Psoas muscle (tissue), 8 donors: ENCODE measurements around the gene E2F8. TPM values are rescaled to one million over a fixed set of nuclear protein-coding genes. Genes with fewer than 3 reads are reported as not detected.

ENCODE experiments used
- ATAC-seq, 4 donors: fragments of 200-7000 bp; cut with Tn5 transposase; one replicate each; pipeline ENCODE4 v1.9.1; 2020; ENCODE audit warnings: moderate library complexity in 3 of 4, mild to moderate bottlenecking in 2 of 4
- DNase-seq, 2 donors: peaks; one replicate each; pipeline ENCODE4 v3.0.0-alpha.2; 2020
- H3K27ac ChIP-seq: fragments of 200-600 bp; one replicate; pipeline ENCODE4 v1.8.0; 2022
- H3K27me3 ChIP-seq, 3 donors: fragments of 200-600 bp in 1 of 3; one replicate each; pipeline versions ENCODE4 v1.6.1 to v1.8.0; 2013 to 2022; ENCODE audit warnings: low read length in 2 of 3, mild to moderate bottlenecking in 2 of 3, moderate library complexity in 1 of 3; ENCODE audit not compliant: insufficient read depth in 3 of 3
- H3K36me3 ChIP-seq, 2 donors: fragments of 200-600 bp in 1 of 2; one replicate each; pipeline versions ENCODE4 v1.6.1 to v1.8.0; 2013 to 2022; ENCODE audit warnings: low read depth in 1 of 2, mild to moderate bottlenecking in 1 of 2, moderate library complexity in 1 of 2; ENCODE audit not compliant: insufficient read depth in 1 of 2
- H3K4me1 ChIP-seq: fragments of 200-600 bp; one replicate; pipeline ENCODE4 v1.8.0; 2022
- H3K4me3 ChIP-seq: fragments of 200-600 bp; one replicate; pipeline ENCODE4 v1.8.0; 2022; ENCODE audit warnings: mild to moderate bottlenecking
- H3K9me3 ChIP-seq: fragments of 200-600 bp; one replicate; pipeline ENCODE4 v1.8.0; 2022
- WGBS, 3 donors: extraction: QIAGEN DNeasy Blood & Tissue Kit; methylation state at CpG; one replicate each; pipeline versions ENCODE4 v1.1.6 to v1.1.7; 2013; 5-methylcytosine and 5-hydroxymethylcytosine counted together
- intact Hi-C, 2 donors: fragments of 100-400 bp; cut with DNase I; formaldehyde crosslinking; loops; one replicate each; pipeline versions ENCODE4 v1.11.0 to v1.14.2; 2022
- polyA plus RNA-seq, 3 donors: library from polyadenylated mRNA; stranded (reverse); fragments of 200-250 nt; gene quantifications; one replicate each; pipeline ENCODE4 v1.2.3, GENCODE V29; 2013
- total RNA-seq, 4 donors: library from RNA; stranded (reverse); fragmentation: NEBNext Ultra II Directional in 2 of 4; extraction: Animal tissue kit (Norgen Biotek cat#: 25700) in 2 of 4; gene quantifications; one replicate each; pipeline versions ENCODE4 v1.2.1 to v1.2.4, GENCODE V29; 2021 to 2023
- TF ChIP-seq, protein P1 (sequence below): fragments of 200-600 bp; IDR thresholded peaks from one replicate; pipeline ENCODE4 v1.8.0; 2022; ENCODE audit warnings: antibody characterized with exemption
- donor health status: healthy with polysubstance abuse.
- donor health status: DM: no; HTN: no; CAD: no; lungs with moderate emphysema.
- donor health status: Bipolar disorder and iron deficiency.
- donor health status: healthy.
- donor health status: DM: yes; HTN: yes; CAD: no.
- donor health status: DM: no; HTN: no; CAD: no.
- donor health status: DM: no; HTN: no; CAD: no.
- donor health status: DM: yes; HTN: yes; CAD: no.

The E2F8 gene
- total and polyA plus RNA-seq, 7 donors: 1.00 to 11.6 (median 1.5) TPM

DNA sequence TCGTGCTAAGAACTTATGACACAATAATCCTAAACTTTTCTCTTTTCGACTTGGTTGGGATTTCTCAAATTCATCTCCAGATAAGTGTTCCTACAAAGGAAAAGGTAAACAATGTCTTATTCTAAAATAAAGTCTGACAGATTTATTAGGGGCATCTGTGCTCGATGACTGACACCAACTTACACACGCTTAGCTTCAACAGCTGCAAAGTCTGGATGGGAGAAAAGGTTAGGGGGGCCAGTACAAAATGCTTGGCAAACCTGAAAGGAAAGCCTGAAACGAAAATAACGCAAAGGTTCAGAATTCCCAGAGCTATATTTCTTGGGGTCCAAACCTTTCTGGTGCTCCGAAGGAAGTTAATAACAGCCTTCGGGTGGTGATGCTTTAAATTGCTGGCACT lies 3.4 kb downstream of the E2F8 start:
- 21 to 30% (median 28%) methylated on average over 8 of the region's 8 CpGs for WGBS, 3 donors
- no peaks in the 10 kb centered on the region for H3K36me3 ChIP-seq
- DNase-seq (no peak), ATAC-seq (peak in 1 of 4 donors; percentile 41)
- H3K27me3 ChIP-seq: peaks cover 0 to 13% (median 9%) of the 10 kb centered on the region in 3 donors
- TF ChIP-seq, protein P1, sequence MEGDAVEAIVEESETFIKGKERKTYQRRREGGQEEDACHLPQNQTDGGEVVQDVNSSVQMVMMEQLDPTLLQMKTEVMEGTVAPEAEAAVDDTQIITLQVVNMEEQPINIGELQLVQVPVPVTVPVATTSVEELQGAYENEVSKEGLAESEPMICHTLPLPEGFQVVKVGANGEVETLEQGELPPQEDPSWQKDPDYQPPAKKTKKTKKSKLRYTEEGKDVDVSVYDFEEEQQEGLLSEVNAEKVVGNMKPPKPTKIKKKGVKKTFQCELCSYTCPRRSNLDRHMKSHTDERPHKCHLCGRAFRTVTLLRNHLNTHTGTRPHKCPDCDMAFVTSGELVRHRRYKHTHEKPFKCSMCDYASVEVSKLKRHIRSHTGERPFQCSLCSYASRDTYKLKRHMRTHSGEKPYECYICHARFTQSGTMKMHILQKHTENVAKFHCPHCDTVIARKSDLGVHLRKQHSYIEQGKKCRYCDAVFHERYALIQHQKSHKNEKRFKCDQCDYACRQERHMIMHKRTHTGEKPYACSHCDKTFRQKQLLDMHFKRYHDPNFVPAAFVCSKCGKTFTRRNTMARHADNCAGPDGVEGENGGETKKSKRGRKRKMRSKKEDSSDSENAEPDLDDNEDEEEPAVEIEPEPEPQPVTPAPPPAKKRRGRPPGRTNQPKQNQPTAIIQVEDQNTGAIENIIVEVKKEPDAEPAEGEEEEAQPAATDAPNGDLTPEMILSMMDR: no peak
- H3K4me1 ChIP-seq: peaks cover 19% of the 10 kb centered on the region
- intact Hi-C loops: loop anchor here in 1 of 2 donors (5.0 kb wide), 1 partner anchor 35 kb away; the partner anchor contains the start of gene CSRP3
- peak overlapping the region; percentile 79 for H3K27ac ChIP-seq
- H3K9me3 ChIP-seq: no peaks in the 10 kb centered on the region
- H3K4me3 ChIP-seq: peak overlapping the region; percentile 81

- H3K27ac ChIP-seq: peak overlapping the region; percentile 79
- H3K36me3 ChIP-seq: no peaks in the 10 kb centered on the region
- TF ChIP-seq, protein P1: no peak
- intact Hi-C loops: loop anchor here (5.0 kb wide), 2 partner anchors 37 to 1392 kb away; no protein-coding TSS in a partner anchor
- peaks cover 12% of the 10 kb centered on the region for H3K4me1 ChIP-seq
- 34 to 52% (median 36%) methylated on average over 5 of the region's 5 CpGs for WGBS, 3 donors
- no peaks in the 10 kb centered on the region for H3K9me3 ChIP-seq
- no peak overlapping the region for H3K4me3 ChIP-seq
- peak; percentile 31 to 68 (median 50) for ATAC-seq
- DNase-seq: no peak
- H3K27me3 ChIP-seq: no peaks in the 10 kb centered on the region
Measured at GRCh38 chr11:19234231-19234817, 6.4 kb downstream of the E2F8 start.

DNA sequence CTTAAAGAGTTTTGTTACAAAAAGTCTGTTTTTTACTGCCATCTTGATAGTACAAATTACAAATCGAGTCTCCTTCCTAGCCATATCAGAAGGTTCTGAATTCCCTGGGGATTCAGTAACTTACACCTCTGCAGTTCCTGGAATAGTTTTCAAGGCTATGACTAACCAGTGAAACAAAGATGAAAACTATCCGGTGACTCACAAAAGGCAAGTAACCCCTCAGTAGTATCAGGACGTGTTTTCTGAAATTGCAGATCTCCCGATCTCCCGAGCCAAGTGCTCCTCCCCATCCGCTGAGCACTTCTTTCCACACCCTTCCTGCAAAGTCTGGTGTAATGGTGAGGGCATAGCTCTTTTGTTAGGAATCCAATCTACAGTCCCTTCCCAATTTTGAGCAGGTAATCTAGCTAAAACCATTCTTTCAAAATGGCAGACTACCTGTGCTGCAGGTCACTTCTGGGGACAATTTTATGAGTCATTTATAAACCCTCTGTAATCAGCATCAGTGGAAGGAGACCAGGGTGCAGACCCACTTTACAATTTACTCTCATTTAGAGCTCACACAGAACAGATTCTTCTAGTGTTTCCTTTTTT lies 7.7 kb downstream of the E2F8 start:
- TF ChIP-seq, protein P1: no peak
- peak overlapping the region; percentile 79 for H3K27ac ChIP-seq
- no peaks in the 10 kb centered on the region for H3K9me3 ChIP-seq
- H3K4me1 ChIP-seq: peaks cover 12% of the 10 kb centered on the region
- H3K27me3 ChIP-seq: no peaks in the 10 kb centered on the region
- DNase-seq (no peak), ATAC-seq (peak; percentile 67 to 84 (median 78))
- intact Hi-C loops: loop anchor here (5.0 kb wide), 2 partner anchors 36 to 1391 kb away; no protein-coding TSS in a partner anchor
- H3K4me3 ChIP-seq: no peak overlapping the region
- 13 to 24% (median 20%) methylated on average over 5 to 6 of the region's 6 CpGs for WGBS, 3 donors
- no peaks in the 10 kb centered on the region for H3K36me3 ChIP-seq

- intact Hi-C loops: loop anchor here (5.0 kb wide), 2 partner anchors 32 to 1387 kb away; no protein-coding TSS in a partner anchor
- TF ChIP-seq, protein P1: no peak
- Histone ChIP-seq H3K4me3 (no peak overlapping the region), H3K27ac (peak overlapping the region; percentile 79), H3K27me3 (no peaks in the 10 kb centered on the region), H3K4me1 (peaks cover 21% of the 10 kb centered on the region), H3K36me3 (no peaks in the 10 kb centered on the region), H3K9me3 (no peaks in the 10 kb centered on the region)
- WGBS, 3 donors: 79 to 83% (median 81%) methylated on average over 5 of the region's 5 CpGs
- ATAC-seq (no peak), DNase-seq (no peak)
Measured at GRCh38 chr11:19229671-19230070, 11.1 kb downstream of the E2F8 start.
